Activated CD8-positive, alpha-beta memory T cell treated with anti-CD3 and anti-CD28 coated beads, Interleukin-2, amount 10 ng/mL, durations not matched to agents 7 days and 5 days (primary cell): Measurements from ENCODE around the gene ZNF536. TPM values are rescaled to one million over a fixed set of nuclear protein-coding genes. Genes with fewer than 3 reads are reported as not detected.
"Not testable (repeated sequence)": the region's sequence is repeated elsewhere in the genome, so short reads cannot be mapped to it uniquely, and the experiment has no call there.

Experiments
- ATAC-seq: fragments of 150-1000 bp; cut with Tn5 transposase; one replicate; pipeline ENCODE4 v1.10.0; 2021; ENCODE audit warnings: moderate library complexity
- CTCF ChIA-PET: fragments of 350-600 bp; sonication (Branson Sonifier 250); formaldehyde crosslinking; loops from one replicate; lab custom pipeline; 2021; ENCODE audit warnings: antibody characterized with exemption; lab: Charles Lee
- DNase-seq: peaks from one replicate; pipeline ENCODE4 v3.0.0-alpha.2; 2020
- H3K27ac Mint-ChIP-seq: one replicate; pipeline ENCODE4 v1.8.0; 2021; ENCODE audit warnings: mild to moderate bottlenecking, mixed read lengths
- H3K27me3 Mint-ChIP-seq: one replicate; pipeline ENCODE4 v1.8.0; 2021; ENCODE audit warnings: mixed read lengths
- H3K36me3 Mint-ChIP-seq: one replicate; pipeline ENCODE4 v1.8.0; 2021; ENCODE audit warnings: mild to moderate bottlenecking, mixed read lengths
- H3K4me1 Mint-ChIP-seq: one replicate; pipeline ENCODE4 v1.8.0; 2021; ENCODE audit warnings: mixed read lengths
- H3K4me3 Mint-ChIP-seq: one replicate; pipeline ENCODE4 v1.8.0; 2021; ENCODE audit warnings: mild to moderate bottlenecking, moderate library complexity, mixed read lengths
- H3K9me3 Mint-ChIP-seq: one replicate; pipeline ENCODE4 v1.8.0; 2022; ENCODE audit warnings: low read depth, mixed read lengths
- total RNA-seq, 2 experiments: library from RNA; stranded (reverse); gene quantifications; one replicate each; pipeline ENCODE4 v1.2.3, GENCODE V29; 2021

ZNF536 gene
- total RNA-seq, 2 experiments from 2014 or later: not detected

DNA sequence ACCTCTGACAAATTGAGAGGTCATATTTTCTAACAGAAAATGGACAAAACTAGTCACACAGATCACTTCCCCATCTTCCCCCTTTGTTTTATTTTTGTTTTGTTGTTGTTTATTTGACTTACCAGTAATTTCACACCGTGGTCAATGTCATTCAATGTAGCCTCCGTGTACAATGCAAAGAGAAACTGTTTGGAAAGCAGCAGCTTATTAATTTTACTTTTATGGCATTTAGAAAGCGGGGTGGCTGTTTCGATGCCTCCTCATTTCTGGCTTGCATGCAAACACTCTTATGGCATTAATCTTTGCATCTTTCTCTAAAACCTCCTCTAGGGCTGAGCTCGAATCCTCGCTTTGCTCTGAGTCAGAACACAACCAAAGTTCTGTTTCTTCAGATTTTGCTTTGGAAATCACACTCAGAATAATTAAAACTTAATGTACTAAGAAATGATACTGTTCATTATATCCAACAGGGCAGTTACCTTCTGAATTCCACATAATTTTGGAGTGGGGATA lies 77.0 kb downstream of the ZNF536 start:
- Mint-ChIP-seq H3K9me3 (no peaks in the 10 kb centered on the region), H3K27ac (no peak overlapping the region), H3K4me1 (no peaks in the 10 kb centered on the region), H3K27me3 (peaks cover 4% of the 10 kb centered on the region), H3K36me3 (no peaks in the 10 kb centered on the region), H3K4me3 (no peak overlapping the region)
- CTCF ChIA-PET: no interaction called here
- no peak for ATAC-seq
- DNase-seq: no peak

DNA sequence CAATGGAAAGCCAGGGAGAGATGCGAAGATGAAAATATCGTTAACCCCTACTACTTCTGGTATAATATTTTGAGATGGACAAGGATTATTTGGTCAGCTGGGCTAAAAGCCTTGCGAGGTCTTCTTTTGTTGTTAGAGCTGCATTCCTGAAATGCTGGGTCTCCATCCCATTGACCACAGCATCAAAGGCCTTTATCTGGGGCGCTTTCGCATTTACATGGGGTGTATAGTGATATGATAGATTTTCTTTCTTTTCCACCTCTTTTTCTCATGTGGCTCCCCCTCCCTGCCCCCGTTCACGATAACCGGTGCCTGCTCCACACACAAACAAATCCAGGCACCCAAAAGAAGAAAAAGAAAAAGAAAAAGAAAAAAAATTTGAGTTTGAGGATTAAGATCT lies 77.5 kb downstream of the ZNF536 start:
- H3K36me3 Mint-ChIP-seq: no peaks in the 10 kb centered on the region
- no peak for ATAC-seq
- no peak overlapping the region for H3K4me3 Mint-ChIP-seq
- peaks cover 4% of the 10 kb centered on the region for H3K27me3 Mint-ChIP-seq
- no peak for DNase-seq
- CTCF ChIA-PET: no interaction called here
- H3K27ac Mint-ChIP-seq: no peak overlapping the region
- no peaks in the 10 kb centered on the region for H3K9me3 Mint-ChIP-seq
- H3K4me1 Mint-ChIP-seq: no peaks in the 10 kb centered on the region

DNA sequence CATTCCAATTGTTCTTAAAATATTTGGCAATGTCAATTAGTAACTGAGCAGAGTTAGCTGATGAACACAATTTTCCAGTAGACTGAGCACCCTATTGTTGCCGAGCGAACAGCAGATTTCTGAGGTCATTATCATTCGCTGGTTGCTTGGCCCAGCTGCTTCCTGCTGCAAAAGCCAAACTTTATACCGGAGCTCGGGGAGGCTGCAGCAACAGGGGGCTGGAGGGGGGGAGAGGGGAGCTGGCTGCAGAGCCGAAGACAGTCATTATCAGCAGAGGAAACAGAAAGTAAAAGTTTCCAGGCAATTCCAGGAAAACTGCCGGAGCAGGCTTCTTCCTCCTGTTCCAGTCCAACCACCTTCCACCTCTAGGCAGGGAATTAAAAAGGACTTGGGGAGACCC lies 77.9 kb downstream of the ZNF536 start:
- ATAC-seq (no peak), DNase-seq (no peak)
- Mint-ChIP-seq H3K4me3 (no peak overlapping the region), H3K4me1 (no peaks in the 10 kb centered on the region), H3K27ac (no peak overlapping the region), H3K27me3 (peaks cover 4% of the 10 kb centered on the region), H3K36me3 (no peaks in the 10 kb centered on the region), H3K9me3 (no peaks in the 10 kb centered on the region)
- CTCF ChIA-PET: no interaction called here

DNA sequence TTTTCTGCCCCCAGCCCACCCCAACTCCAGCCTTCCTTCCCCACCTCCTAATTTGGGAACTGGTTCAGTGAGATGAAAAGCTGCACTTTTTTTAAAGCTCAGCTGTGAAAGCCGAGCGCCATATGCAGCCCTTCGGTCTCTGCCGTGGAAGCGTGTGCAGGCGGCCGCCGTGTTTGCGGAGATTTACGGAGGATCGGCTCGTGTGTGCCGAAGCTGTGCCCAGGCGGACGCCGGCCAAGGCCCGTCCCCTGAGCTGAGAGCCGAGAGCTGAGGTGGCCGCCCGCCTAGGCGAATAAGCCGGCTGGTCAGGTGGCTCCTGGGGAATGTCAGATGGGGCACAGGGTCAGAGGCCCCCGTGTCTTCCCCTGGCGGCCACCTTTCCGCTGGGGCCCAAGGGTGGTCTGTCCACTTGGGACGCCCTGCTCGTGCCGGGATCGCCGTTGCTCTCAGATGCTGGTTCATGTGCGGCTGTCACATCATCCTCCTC lies 78.7 kb downstream of the ZNF536 start:
- ATAC-seq (no peak), DNase-seq (no peak)
- Mint-ChIP-seq H3K27ac (no peak overlapping the region), H3K4me1 (no peaks in the 10 kb centered on the region), H3K36me3 (no peaks in the 10 kb centered on the region), H3K4me3 (no peak overlapping the region), H3K27me3 (peaks cover 4% of the 10 kb centered on the region), H3K9me3 (no peaks in the 10 kb centered on the region)
- CTCF ChIA-PET: no interaction called here

DNA sequence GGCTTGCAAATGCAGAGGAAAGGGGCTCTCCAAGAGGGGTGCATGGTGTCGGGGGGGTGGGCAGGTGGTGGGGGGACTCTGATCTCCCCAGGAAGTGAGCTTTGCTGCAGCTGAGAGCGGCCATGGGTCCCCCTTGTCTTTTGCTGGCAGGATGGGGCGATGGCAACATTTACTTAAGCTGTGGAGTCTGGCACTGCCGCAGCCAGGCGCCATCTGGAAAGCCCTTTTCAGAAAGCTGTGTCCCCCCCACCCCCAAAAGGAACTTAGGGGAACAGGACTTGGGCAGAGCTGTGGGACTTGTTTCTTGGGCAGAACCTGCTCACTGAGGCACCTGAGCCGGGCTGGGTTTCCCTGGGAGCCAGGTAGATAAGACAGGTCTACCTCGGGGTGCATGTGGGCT lies 80.7 kb downstream of the ZNF536 start:
- no peaks in the 10 kb centered on the region for H3K36me3 Mint-ChIP-seq
- no peak for ATAC-seq
- no peak overlapping the region for H3K27ac Mint-ChIP-seq
- DNase-seq: no peak
- H3K27me3 Mint-ChIP-seq: peaks cover 4% of the 10 kb centered on the region
- CTCF ChIA-PET: no interaction called here
- no peaks in the 10 kb centered on the region for H3K9me3 Mint-ChIP-seq
- H3K4me1 Mint-ChIP-seq: no peaks in the 10 kb centered on the region
- H3K4me3 Mint-ChIP-seq: no peak overlapping the region

DNA sequence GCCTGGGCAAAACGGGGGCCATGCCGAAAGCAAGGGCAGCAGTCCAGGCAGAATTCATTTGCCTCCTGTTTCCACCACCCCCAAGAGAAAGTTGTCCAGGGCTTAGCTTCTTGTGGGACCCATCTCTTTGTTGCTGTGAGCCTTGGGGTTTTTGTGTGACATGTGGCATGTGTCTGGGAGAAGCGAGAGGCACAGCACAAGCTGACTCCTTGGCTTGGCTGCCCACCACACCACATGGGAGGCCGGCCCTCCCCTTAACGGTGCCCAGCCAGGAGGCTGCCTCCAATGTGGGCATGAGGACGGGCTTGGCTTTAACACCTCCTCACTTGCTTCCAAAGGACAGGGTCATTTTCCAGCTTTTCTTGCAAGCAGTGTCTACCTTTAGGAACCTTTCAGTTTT lies 81.6 kb downstream of the ZNF536 start:
- Mint-ChIP-seq H3K27me3 (peaks cover 1% of the 10 kb centered on the region), H3K27ac (no peak overlapping the region), H3K4me3 (no peak overlapping the region), H3K9me3 (no peaks in the 10 kb centered on the region), H3K36me3 (no peaks in the 10 kb centered on the region), H3K4me1 (no peaks in the 10 kb centered on the region)
- DNase-seq (no peak), ATAC-seq (no peak)
- CTCF ChIA-PET: no interaction called here

DNA sequence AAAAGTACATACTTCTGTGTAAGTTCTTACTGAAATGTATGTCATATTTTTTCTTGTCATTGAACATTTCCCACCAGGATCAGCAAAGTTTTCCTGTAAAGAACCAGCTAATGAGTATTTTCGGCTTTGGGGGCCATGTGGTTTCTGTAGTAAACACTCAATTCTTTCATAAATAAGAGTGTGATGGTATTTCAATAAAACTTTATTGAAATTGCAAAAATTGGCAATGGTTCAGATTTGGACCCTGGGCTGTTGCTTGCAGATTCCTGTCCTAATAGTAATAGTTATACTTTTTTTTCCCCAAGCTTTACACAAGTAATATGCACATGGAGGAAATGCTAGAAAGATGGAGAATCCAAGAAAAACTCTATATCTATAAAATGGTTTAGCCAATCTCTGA lies 83.7 kb downstream of the ZNF536 start:
- Mint-ChIP-seq H3K27ac (no peak overlapping the region), H3K4me3 (no peak overlapping the region), H3K4me1 (no peaks in the 10 kb centered on the region), H3K36me3 (no peaks in the 10 kb centered on the region), H3K27me3 (no peaks in the 10 kb centered on the region), H3K9me3 (peaks cover 3% of the 10 kb centered on the region)
- DNase-seq: no peak
- CTCF ChIA-PET: no interaction called here
- ATAC-seq: no peak

DNA sequence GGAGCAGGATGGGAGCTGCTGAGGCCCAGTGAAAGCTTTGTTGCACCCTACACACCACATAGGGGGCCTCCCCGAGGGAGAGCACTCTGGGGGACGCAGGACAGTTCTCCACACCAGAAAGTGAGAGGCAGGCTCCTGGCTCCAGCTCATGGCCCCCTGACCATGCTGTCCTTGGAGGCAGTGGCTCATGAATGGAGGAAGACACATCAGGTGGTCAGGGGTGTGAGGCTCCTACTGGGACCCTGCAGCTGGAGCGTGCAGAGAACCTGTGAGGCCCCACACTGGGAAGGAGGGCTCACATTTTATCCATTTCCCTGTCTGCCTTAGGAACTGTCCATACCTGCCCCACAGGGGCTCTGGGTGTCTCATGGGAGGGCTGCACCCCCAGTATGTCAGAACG lies 85.3 kb downstream of the ZNF536 start:
- CTCF ChIA-PET: no interaction called here
- Mint-ChIP-seq H3K27ac (no peak overlapping the region), H3K9me3 (peaks cover 3% of the 10 kb centered on the region), H3K27me3 (no peaks in the 10 kb centered on the region), H3K36me3 (no peaks in the 10 kb centered on the region), H3K4me3 (no peak overlapping the region), H3K4me1 (no peaks in the 10 kb centered on the region)
- ATAC-seq (no peak), DNase-seq (no peak)

DNA sequence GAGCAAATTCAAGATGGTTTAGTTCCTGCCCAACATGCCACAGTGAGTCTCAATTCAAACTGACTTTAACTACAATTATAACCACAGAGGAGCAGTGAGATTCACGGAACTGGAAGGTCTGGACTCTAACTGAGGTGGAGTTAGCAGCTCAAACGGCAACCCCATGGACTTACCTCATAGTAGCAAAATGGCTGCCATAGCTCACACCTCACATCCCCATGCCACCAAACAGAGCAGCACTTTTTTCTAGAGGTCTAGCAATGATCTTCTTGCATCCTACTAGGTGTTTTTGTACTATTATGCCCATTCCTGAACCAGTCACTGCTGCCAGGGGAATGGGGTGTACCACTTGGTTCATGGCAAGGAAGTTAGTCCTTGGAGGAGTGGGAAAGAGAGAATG lies 87.7 kb downstream of the ZNF536 start:
- Mint-ChIP-seq H3K4me3 (no peak overlapping the region), H3K27ac (no peak overlapping the region), H3K27me3 (no peaks in the 10 kb centered on the region), H3K9me3 (peaks cover 3% of the 10 kb centered on the region), H3K4me1 (no peaks in the 10 kb centered on the region), H3K36me3 (no peaks in the 10 kb centered on the region)
- DNase-seq (no peak), ATAC-seq (no peak)
- CTCF ChIA-PET: no interaction called here

DNA sequence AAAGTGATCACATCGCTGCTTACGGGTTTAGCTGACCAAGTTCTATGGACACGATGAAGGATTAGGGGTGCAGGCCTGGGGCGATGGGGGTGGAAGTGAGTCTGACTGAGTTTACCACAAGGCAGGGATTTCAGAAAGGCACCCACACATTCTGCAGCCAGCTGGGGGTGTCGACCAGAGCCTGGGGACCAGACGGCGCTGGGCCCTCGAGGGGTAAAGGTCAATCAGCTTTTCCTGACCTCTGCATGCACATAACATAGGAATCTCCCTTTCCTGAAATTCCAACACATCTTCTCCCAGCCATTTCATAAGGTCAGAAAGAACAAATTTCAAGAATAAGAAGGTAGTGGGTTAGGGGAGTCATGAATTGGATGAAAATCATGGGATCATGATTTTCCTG lies 92.0 kb downstream of the ZNF536 start:
- Mint-ChIP-seq H3K4me3 (no peak overlapping the region), H3K9me3 (peaks cover 6% of the 10 kb centered on the region), H3K27ac (no peak overlapping the region), H3K4me1 (no peaks in the 10 kb centered on the region), H3K27me3 (no peaks in the 10 kb centered on the region), H3K36me3 (no peaks in the 10 kb centered on the region)
- CTCF ChIA-PET: no interaction called here
- DNase-seq (no peak), ATAC-seq (no peak)

DNA sequence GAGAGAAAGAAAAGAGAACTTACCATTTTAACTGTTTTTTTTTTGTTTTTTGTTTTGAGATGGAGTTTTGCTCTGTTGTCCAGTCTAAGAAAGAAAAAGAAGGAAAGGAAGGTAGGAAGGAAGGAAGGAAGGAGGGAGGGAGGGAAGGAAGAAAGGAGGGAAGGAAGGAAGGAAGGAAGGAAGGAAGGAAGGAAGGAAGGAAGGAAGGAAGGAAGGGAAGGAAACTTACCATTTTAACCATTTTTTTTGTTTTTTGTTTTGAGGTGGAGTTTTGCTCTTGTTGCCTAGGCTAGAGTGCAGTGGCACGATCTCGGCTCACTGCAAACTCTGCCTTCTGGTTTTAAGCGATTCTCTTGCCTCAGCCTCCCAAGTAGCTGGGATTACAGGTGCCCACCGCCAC lies 94.4 kb downstream of the ZNF536 start:
- H3K36me3 Mint-ChIP-seq, ATAC-seq, H3K27ac Mint-ChIP-seq, CTCF ChIA-PET, H3K9me3 Mint-ChIP-seq, H3K4me3 Mint-ChIP-seq, H3K4me1 Mint-ChIP-seq, DNase-seq, H3K27me3 Mint-ChIP-seq: not testable (repeated sequence)

DNA sequence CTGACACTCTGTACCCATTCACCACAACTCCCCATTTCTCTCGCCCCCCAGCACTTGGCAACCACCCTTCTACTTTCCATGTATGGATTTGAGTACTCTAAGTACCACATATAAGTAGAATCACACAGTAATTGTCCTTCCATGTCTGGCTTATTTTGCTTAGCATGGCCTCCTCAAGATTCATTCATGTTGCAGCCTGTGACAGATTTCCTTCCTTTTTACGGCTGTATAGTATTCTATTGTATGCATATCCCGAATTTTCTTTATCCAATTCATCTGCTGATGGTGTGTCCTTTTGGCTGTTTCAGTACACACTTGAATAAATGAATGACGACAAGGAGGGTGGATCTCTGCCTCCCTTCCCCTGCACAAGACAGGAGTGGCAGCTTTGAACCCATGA lies 95.1 kb downstream of the ZNF536 start:
- H3K36me3 Mint-ChIP-seq: no peaks in the 10 kb centered on the region
- ATAC-seq: no peak
- peaks cover 5% of the 10 kb centered on the region for H3K9me3 Mint-ChIP-seq
- H3K4me3 Mint-ChIP-seq: no peak overlapping the region
- CTCF ChIA-PET: no interaction called here
- H3K4me1 Mint-ChIP-seq: no peaks in the 10 kb centered on the region
- no peak overlapping the region for H3K27ac Mint-ChIP-seq
- no peak for DNase-seq
- no peaks in the 10 kb centered on the region for H3K27me3 Mint-ChIP-seq

DNA sequence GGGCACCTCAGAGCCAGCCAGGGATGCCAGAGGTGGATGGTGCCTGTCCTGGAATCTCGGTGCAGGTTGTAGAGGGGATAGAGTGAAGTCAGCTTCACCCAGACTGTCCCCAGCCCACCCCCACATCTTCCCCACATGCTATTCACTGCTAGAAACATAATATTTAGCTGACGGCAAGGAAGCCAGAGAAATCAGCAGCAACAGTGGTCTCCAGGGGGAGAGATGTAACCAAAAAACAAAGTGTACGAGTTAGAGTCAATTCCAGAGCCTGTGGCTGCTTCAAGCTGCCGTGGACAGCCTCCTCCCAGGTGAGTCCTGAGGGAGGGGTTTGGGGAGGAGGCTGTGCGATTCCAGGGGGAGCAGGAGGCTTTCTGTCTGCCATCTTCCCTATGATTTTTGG lies 97.6 kb downstream of the ZNF536 start:
- H3K4me1 Mint-ChIP-seq: no peaks in the 10 kb centered on the region
- CTCF ChIA-PET: no interaction called here

DNA sequence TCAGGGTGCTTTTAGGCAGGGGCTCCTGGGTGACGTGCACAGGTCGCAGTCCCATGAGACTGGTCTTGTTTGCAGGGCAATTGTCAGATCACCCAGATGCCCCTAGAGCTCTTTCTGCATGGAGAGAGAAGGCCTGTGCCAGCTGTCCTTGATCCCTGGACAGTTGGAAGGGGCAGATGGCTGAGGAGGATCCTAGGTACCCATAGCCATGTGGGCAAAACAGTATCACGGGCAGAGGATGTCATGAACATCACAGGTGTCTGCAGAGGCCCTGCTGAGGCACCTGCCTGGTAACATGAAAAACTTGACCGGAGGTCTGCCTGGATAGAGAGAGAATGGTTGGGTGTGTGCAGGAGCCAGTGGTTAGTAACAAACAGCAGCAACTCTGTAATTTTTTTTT lies 99.3 kb downstream of the ZNF536 start:
- H3K4me3 Mint-ChIP-seq: no peak overlapping the region
- no peak for ATAC-seq
- no peak for DNase-seq
- no peaks in the 10 kb centered on the region for H3K4me1 Mint-ChIP-seq
- H3K36me3 Mint-ChIP-seq: no peaks in the 10 kb centered on the region
- CTCF ChIA-PET: no interaction called here
- H3K27me3 Mint-ChIP-seq: no peaks in the 10 kb centered on the region
- peaks cover 5% of the 10 kb centered on the region for H3K9me3 Mint-ChIP-seq
- H3K27ac Mint-ChIP-seq: no peak overlapping the region

More for the DNA sequence above, 97.6 kb downstream of the ZNF536 start:
- peaks cover 5% of the 10 kb centered on the region for H3K9me3 Mint-ChIP-seq
- H3K27me3 Mint-ChIP-seq: no peaks in the 10 kb centered on the region
- ATAC-seq: no peak
- no peak overlapping the region for H3K4me3 Mint-ChIP-seq
- H3K36me3 Mint-ChIP-seq: no peaks in the 10 kb centered on the region
- no peak overlapping the region for H3K27ac Mint-ChIP-seq
- no peak for DNase-seq

DNA sequence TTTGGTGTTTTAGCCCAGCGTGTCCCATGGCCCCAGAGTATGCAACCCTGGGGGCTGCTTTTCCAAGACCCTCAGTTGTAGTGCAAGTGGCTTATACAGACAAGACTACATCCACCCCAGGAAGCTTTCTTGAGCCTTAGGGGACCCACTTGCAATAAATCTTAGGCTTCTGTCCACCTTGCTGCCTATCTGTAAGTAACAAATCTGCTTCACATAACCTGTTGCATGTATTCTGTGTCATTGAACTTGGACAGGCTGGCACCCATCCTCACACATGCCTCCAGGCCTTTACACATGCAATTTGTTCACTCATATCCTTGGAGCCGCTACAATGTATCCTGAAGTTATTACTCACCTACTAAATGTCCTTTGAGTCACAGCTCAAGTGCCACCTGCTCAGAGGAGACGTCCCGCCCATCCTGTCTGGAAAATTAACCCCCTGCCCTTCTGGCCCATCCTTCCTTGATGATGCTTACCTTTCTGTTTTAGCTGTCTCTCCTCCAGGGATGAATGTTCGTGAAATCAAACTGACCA lies 101.2 kb downstream of the ZNF536 start:
- no peaks in the 10 kb centered on the region for H3K27me3 Mint-ChIP-seq
- no peak overlapping the region for H3K4me3 Mint-ChIP-seq
- no peaks in the 10 kb centered on the region for H3K4me1 Mint-ChIP-seq
- H3K9me3 Mint-ChIP-seq: peaks cover 6% of the 10 kb centered on the region
- no peak overlapping the region for H3K27ac Mint-ChIP-seq
- DNase-seq (no peak), ATAC-seq (no peak)
- CTCF ChIA-PET: no interaction called here
- no peaks in the 10 kb centered on the region for H3K36me3 Mint-ChIP-seq
